ENCODE results near the gene MAML3. TPM values are rescaled to one million over a fixed set of nuclear protein-coding genes. Genes with fewer than 3 reads are reported as not detected.

The MAML3 gene
- total and polyA plus RNA-seq, 10 donors = 0.63 to 18.4 (median 12.7) TPM

- H3K4me1 ChIP-seq = peaks cover 0 to 6% (median 0%) of the 10 kb centered on the region in 6 donors
- 82 to 91% (median 89%) methylated on average over 5 of the region's 5 CpGs for WGBS, 5 donors
- no peaks in the 10 kb centered on the region for H3K9me3 ChIP-seq
- H3K36me3 ChIP-seq = no peaks in the 10 kb centered on the region
- no peak overlapping the region for H3K4me3 ChIP-seq
- TF ChIP-seq POLR2A (IDR thresholded peaks at IDR 0.05) (no peak), POLR2AphosphoS5 (IDR thresholded peaks at IDR 0.05) (no peak), CTCF (IDR thresholded peaks at IDR 0.05 in 8 of 11, conservative IDR thresholded peaks at IDR 0.05 in 3 of 11) (no peak)
- no peak for DNase-seq
- intact Hi-C loops (cut with DNase I; ENCODE audit: low total_unique reads) = no loop called here
- H3K27me3 ChIP-seq (replicated peaks in 1 of 7) = no peaks in the 10 kb centered on the region
- no peak overlapping the region for H3K27ac ChIP-seq
Measured at GRCh38 chr4:139880841-139881240, 273.1 kb downstream of the MAML3 start.

GRCh38 chr4:139878050-139878449 lies 275.9 kb downstream of the MAML3 start:
- no peak for TF ChIP-seq CTCF (IDR thresholded peaks at IDR 0.05 in 8 of 11, conservative IDR thresholded peaks at IDR 0.05 in 3 of 11)
- no peak for TF ChIP-seq POLR2A (IDR thresholded peaks at IDR 0.05)
- no peak for TF ChIP-seq POLR2AphosphoS5 (IDR thresholded peaks at IDR 0.05)
- Histone ChIP-seq H3K4me3 (no peak overlapping the region), H3K9me3 (peaks cover 0 to 4% (median 2%) of the 10 kb centered on the region in 8 donors), H3K4me1 (peaks cover 0 to 6% (median under 1%) of the 10 kb centered on the region in 6 donors), H3K36me3 (no peaks in the 10 kb centered on the region), H3K27me3 (replicated peaks in 1 of 7) (no peaks in the 10 kb centered on the region), H3K27ac (no peak overlapping the region)
- intact Hi-C loops (cut with DNase I; ENCODE audit: low total_unique reads) = no loop called here
- DNase-seq = no peak
- WGBS, 5 donors = 83 to 97% (median 92%) methylated on average over 9 of the region's 9 CpGs

- 65 to 90% (median 81%) methylated on average over 5 of the region's 5 CpGs for WGBS, 5 donors
- Histone ChIP-seq H3K36me3 (no peaks in the 10 kb centered on the region), H3K9me3 (peaks cover 0 to 4% (median 2%) of the 10 kb centered on the region in 8 donors), H3K4me1 (peaks cover 0 to 22% (median 6%) of the 10 kb centered on the region in 6 donors), H3K27ac (no peak overlapping the region), H3K27me3 (replicated peaks in 1 of 7) (no peaks in the 10 kb centered on the region), H3K4me3 (no peak overlapping the region)
- DNase-seq = no peak
- intact Hi-C loops (cut with DNase I; ENCODE audit: low total_unique reads) = no loop called here
- TF ChIP-seq POLR2AphosphoS5 (IDR thresholded peaks at IDR 0.05) (no peak), POLR2A (IDR thresholded peaks at IDR 0.05) (no peak)
Measured at GRCh38 chr4:139876337-139876941, 277.5 kb downstream of the MAML3 start.

- H3K4me3 ChIP-seq = no peak overlapping the region
- intact Hi-C loops (cut with DNase I; ENCODE audit: low total_unique reads) = no loop called here
- H3K27me3 ChIP-seq (replicated peaks in 1 of 7) = no peaks in the 10 kb centered on the region
- WGBS, 5 donors = 87 to 96% (median 91%) methylated on average over 6 of the region's 6 CpGs
- peaks cover 0 to 22% (median 6%) of the 10 kb centered on the region in 6 donors for H3K4me1 ChIP-seq
- TF ChIP-seq POLR2AphosphoS5 (IDR thresholded peaks at IDR 0.05) (no peak), CTCF (IDR thresholded peaks at IDR 0.05 in 8 of 11, conservative IDR thresholded peaks at IDR 0.05 in 3 of 11) (no peak), POLR2A (IDR thresholded peaks at IDR 0.05) (no peak)
- no peak for DNase-seq
- peaks cover 0 to 4% (median 2%) of the 10 kb centered on the region in 8 donors for H3K9me3 ChIP-seq
- H3K36me3 ChIP-seq = no peaks in the 10 kb centered on the region
- H3K27ac ChIP-seq = no peak overlapping the region
Measured at GRCh38 chr4:139875411-139875825, 278.6 kb downstream of the MAML3 start.

Data from spleen (tissue), 11 donors.